Measurements from ENCODE around the gene SNRPB2. TPM values are rescaled to one million over a fixed set of nuclear protein-coding genes. Genes with fewer than 3 reads are reported as not detected.

The SNRPB2 gene
- total RNA-seq, 1 donor from 2014 or later: 26.6 TPM

GRCh38 chr20:16732506-16733152 lies 2.8 kb downstream of the SNRPB2 start:
- DNase-seq (ENCODE audit: low read depth): peak; percentile 63
- no peak overlapping the region for H3K4me3 ChIP-seq (ENCODE audit: low read depth, low read length)
- no peak for TF ChIP-seq CTCF (IDR thresholded peaks at IDR 0.05; ENCODE audit: insufficient read depth, low read length, severe bottlenecking)
- no peak for FAIRE-seq
- H3K27me3 ChIP-seq (ENCODE audit: control insufficient read depth, insufficient read depth, low read length): no peaks in the 10 kb centered on the region
- H3K36me3 ChIP-seq (ENCODE audit: control insufficient read depth, insufficient read depth, low read length): peaks cover 4% of the 10 kb centered on the region

- DNase-seq (ENCODE audit: low read depth) (no peak), FAIRE-seq (no peak)
- no peaks in the 10 kb centered on the region for H3K27me3 ChIP-seq (ENCODE audit: control insufficient read depth, insufficient read depth, low read length)
- H3K4me3 ChIP-seq (ENCODE audit: low read depth, low read length): no peak overlapping the region
- TF ChIP-seq CTCF (IDR thresholded peaks at IDR 0.05; ENCODE audit: insufficient read depth, low read length, severe bottlenecking): no peak
- H3K36me3 ChIP-seq (ENCODE audit: control insufficient read depth, insufficient read depth, low read length): peaks cover 2% of the 10 kb centered on the region
Observed at GRCh38 chr20:16740365-16741072, 10.7 kb downstream of the SNRPB2 start.

GRCh38 chr20:16744178-16744807 lies 14.5 kb downstream of the SNRPB2 start:
- no peak for FAIRE-seq
- DNase-seq (ENCODE audit: low read depth): no peak
- no peak for TF ChIP-seq CTCF (IDR thresholded peaks at IDR 0.05; ENCODE audit: insufficient read depth, low read length, severe bottlenecking)
- Histone ChIP-seq H3K27me3 (ENCODE audit: control insufficient read depth, insufficient read depth, low read length) (no peaks in the 10 kb centered on the region), H3K4me3 (ENCODE audit: low read depth, low read length) (no peak overlapping the region), H3K36me3 (ENCODE audit: control insufficient read depth, insufficient read depth, low read length) (no peaks in the 10 kb centered on the region)

- no peak overlapping the region for H3K4me3 ChIP-seq (ENCODE audit: low read depth, low read length)
- FAIRE-seq (no peak), DNase-seq (ENCODE audit: low read depth) (peak; percentile 15)
- H3K36me3 ChIP-seq (ENCODE audit: control insufficient read depth, insufficient read depth, low read length): no peaks in the 10 kb centered on the region
- no peak for TF ChIP-seq CTCF (IDR thresholded peaks at IDR 0.05; ENCODE audit: insufficient read depth, low read length, severe bottlenecking)
- no peaks in the 10 kb centered on the region for H3K27me3 ChIP-seq (ENCODE audit: control insufficient read depth, insufficient read depth, low read length)
Observed at GRCh38 chr20:16745204-16745603, 15.4 kb downstream of the SNRPB2 start.

GRCh38 chr20:16747291-16747811 lies 17.5 kb downstream of the SNRPB2 start:
- FAIRE-seq (no peak), DNase-seq (ENCODE audit: low read depth) (peak; percentile 10)
- TF ChIP-seq CTCF (IDR thresholded peaks at IDR 0.05; ENCODE audit: insufficient read depth, low read length, severe bottlenecking): peak; percentile 19
- Histone ChIP-seq H3K27me3 (ENCODE audit: control insufficient read depth, insufficient read depth, low read length) (no peaks in the 10 kb centered on the region), H3K36me3 (ENCODE audit: control insufficient read depth, insufficient read depth, low read length) (no peaks in the 10 kb centered on the region), H3K4me3 (ENCODE audit: low read depth, low read length) (no peak overlapping the region)

Data from bronchial epithelial cell (primary cell).